HepG2 (cell line): ENCODE data around the gene F12. TPM values are rescaled to one million over a fixed set of nuclear protein-coding genes. Genes with fewer than 3 reads are reported as not detected.

Experiments
- ARNTL ChIP-seq: sonication (generic); formaldehyde crosslinking; IDR thresholded peaks from 2 replicates; pipeline ENCODE4 v1.4.0; 2020; ENCODE audit warnings: mild to moderate bottlenecking, missing genetic modification reagents
- CENPX ChIP-seq: sonication (generic); formaldehyde crosslinking; IDR thresholded peaks from 2 replicates; pipeline ENCODE4 v1.9.0; 2021; ENCODE audit warnings: mild to moderate bottlenecking, missing genetic modification reagents, moderate library complexity
- FOXA3 ChIP-seq: IDR thresholded peaks from 2 replicates; pipeline ENCODE4 v1.6.1; 2016; ENCODE audit warnings: missing genetic modification reagents, missing compliant biosample characterization
- GTF3A ChIP-seq: sonication (generic); formaldehyde crosslinking; conservative IDR thresholded peaks from 2 replicates; pipeline ENCODE4 v1.4.0; 2020; ENCODE audit warnings: mild to moderate bottlenecking, missing genetic modification reagents
- JARID2 ChIP-seq: sonication (generic); formaldehyde crosslinking; IDR thresholded peaks from 2 replicates; pipeline ENCODE4 v1.8.1; 2023; ENCODE audit warnings: missing genetic modification reagents, inconsistent platforms; ENCODE audit not compliant: insufficient replicate concordance
- KDM4B ChIP-seq: sonication (generic); formaldehyde crosslinking; IDR thresholded peaks from 2 replicates; pipeline ENCODE4 v1.4.0; 2020; ENCODE audit warnings: missing genetic modification reagents
- KLF6 ChIP-seq: IDR thresholded peaks from 2 replicates; pipeline ENCODE4 v1.8.0; 2016; ENCODE audit warnings: missing biosample characterization, missing genetic modification reagents
- PRPF4 ChIP-seq: fragments of 200-400 bp; formaldehyde crosslinking; IDR thresholded peaks from 2 replicates; pipeline ENCODE4 v1.6.1; 2016; ENCODE audit warnings: low read length, low read depth; ENCODE audit not compliant: poor library complexity, severe bottlenecking
- SMARCC2 ChIP-seq: fragments of 450-650 bp; IDR thresholded peaks from 2 replicates; pipeline ENCODE4 v1.6.1; 2017; ENCODE audit warnings: antibody characterized with exemption, mild to moderate bottlenecking
- XRCC5 ChIP-seq: fragments of 200-400 bp; formaldehyde crosslinking; optimal IDR thresholded peaks from 2 replicates; pipeline ENCODE3; 2017; ENCODE audit warnings: mild to moderate bottlenecking, low read length
- ZNF180 ChIP-seq: sonication (generic); formaldehyde crosslinking; IDR thresholded peaks from 2 replicates; pipeline ENCODE4 v1.4.0; 2020; ENCODE audit warnings: low read depth, missing genetic modification reagents, borderline replicate concordance
- ZNF230 ChIP-seq: sonication (generic); formaldehyde crosslinking; IDR thresholded peaks from 2 replicates; pipeline ENCODE4 v1.4.0; 2020; ENCODE audit warnings: mild to moderate bottlenecking, missing genetic modification reagents
- ZNF251 ChIP-seq: sonication (generic); formaldehyde crosslinking; IDR thresholded peaks from 2 replicates; pipeline ENCODE4 v1.9.0; 2021; ENCODE audit warnings: mild to moderate bottlenecking, missing genetic modification reagents
- ZNF563 ChIP-seq: sonication (generic); formaldehyde crosslinking; IDR thresholded peaks from 2 replicates; pipeline ENCODE4 v1.8.0; 2022; ENCODE audit warnings: mild to moderate bottlenecking, moderate library complexity, missing genetic modification reagents
- ZNF577 ChIP-seq: sonication (generic); formaldehyde crosslinking; IDR thresholded peaks from 2 replicates; pipeline ENCODE4 v1.4.0; 2020; ENCODE audit warnings: mild to moderate bottlenecking, low read depth, missing genetic modification reagents, borderline replicate concordance
- ZNF709 ChIP-seq: sonication (generic); formaldehyde crosslinking; IDR thresholded peaks from 2 replicates; pipeline ENCODE4 v1.5.0; 2020; ENCODE audit warnings: mild to moderate bottlenecking, missing genetic modification reagents
- ZNF777 ChIP-seq: sonication (generic); formaldehyde crosslinking; IDR thresholded peaks from 2 replicates; pipeline ENCODE4 v1.4.0; 2020; ENCODE audit warnings: missing genetic modification reagents
- ZNF83 ChIP-seq: sonication (generic); formaldehyde crosslinking; IDR thresholded peaks from 2 replicates; pipeline ENCODE4 v1.4.0; 2020; ENCODE audit warnings: missing genetic modification reagents, mild to moderate bottlenecking, borderline replicate concordance
- polyA plus RNA-seq, 8 experiments: library from polyadenylated mRNA; depleted of rRNA in 3 of 8; stranded (reverse) in 7 of 8; unstranded in 1 of 8; fragments of >200 nt; fragmentation: Illumina TruSeq in 4 of 8; extraction: Trizol in 4 of 8; gene quantifications; 2 replicates each; pipeline versions ENCODE4 v1.2.1 to v1.2.3, GENCODE V29; 2011 to 2016; ENCODE audit warnings: low read depth in 4 of 8, missing spikeins in 1 of 8, mixed read lengths in 1 of 8; ENCODE audit not compliant: insufficient read depth in 1 of 8
- total RNA-seq, 5 experiments: library from RNA; depleted of rRNA; stranded (reverse); fragments of >200 nt; fragmentation: Illumina TruSeq; extraction: Trizol; gene quantifications; 2 replicates each; pipeline ENCODE4 v1.2.3, GENCODE V29; 2016; ENCODE audit warnings: low read depth in 1 of 5
- TF ChIP-seq, protein P1 (sequence below): sonication (generic); formaldehyde crosslinking; IDR thresholded peaks from 2 replicates; pipeline ENCODE4 v1.4.0; 2020; ENCODE audit warnings: mild to moderate bottlenecking, low read depth, missing genetic modification reagents
- TF ChIP-seq, protein P2 (sequence below): IDR thresholded peaks from 2 replicates; pipeline ENCODE4 v1.6.1; 2016; ENCODE audit warnings: control low read depth
- TF ChIP-seq, protein P3 (sequence below): IDR thresholded peaks from 2 replicates; pipeline ENCODE4 v1.6.1; 2018; ENCODE audit warnings: missing genetic modification reagents, mild to moderate bottlenecking, missing compliant biosample characterization
- TF ChIP-seq, protein P4 (sequence below): sonication (generic); formaldehyde crosslinking; IDR thresholded peaks from 2 replicates; pipeline ENCODE4 v1.5.1; 2020; ENCODE audit warnings: missing genetic modification reagents, mild to moderate bottlenecking, borderline replicate concordance
- TF ChIP-seq, protein P5 (sequence below): sonication (generic); formaldehyde crosslinking; IDR thresholded peaks from 2 replicates; pipeline ENCODE4 v1.8.1; 2023; ENCODE audit warnings: mild to moderate bottlenecking, missing genetic modification reagents

F12 gene
- total and polyA plus RNA-seq, 2 of the 13 experiments (the other 11 are each of a cell fraction or from before 2014, with no cell fraction given) = 2.5 to 3.0 TPM

DNA sequence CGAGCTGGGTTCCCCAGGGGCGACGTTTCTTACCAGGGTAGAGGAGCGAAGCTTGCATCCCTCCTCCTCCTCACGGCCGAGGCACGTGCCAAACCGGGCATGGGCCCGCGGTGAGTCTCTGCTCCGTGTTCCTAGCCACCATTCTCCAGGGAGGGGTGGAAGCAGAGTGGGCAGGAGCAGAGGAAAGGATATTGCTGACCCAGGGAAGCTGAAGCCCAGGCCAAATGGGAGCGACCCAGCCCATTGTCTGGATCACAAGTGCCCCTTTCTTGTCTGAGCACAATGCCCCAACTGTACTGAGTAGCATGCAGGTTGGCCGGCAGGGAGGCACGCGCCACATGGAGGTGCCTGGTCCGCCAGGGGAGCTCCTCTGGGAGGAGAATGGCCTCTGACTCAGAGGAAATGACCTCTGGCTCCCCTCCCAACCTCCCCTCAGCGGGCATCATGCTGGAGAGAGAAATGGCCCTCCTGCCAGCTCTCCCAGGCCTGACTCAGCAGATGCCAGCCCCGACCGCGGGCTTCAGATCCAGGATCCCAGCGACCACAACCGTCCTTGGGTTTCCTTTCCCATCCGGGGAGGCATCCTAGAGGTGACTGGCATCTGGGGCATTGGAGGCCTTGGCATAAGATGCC, 38.4 kb upstream of the F12 start (continued):
- TF ChIP-seq ZNF777 (CRISPR knock-in tag) (no peak; the same call in 1 of the 2 replicates), ZNF180 (CRISPR knock-in tag) (no peak), ARNTL (CRISPR knock-in tag) (0 out of 2 replicates have a peak, but pooled peaks have one; percentile 40), GTF3A (no peak), ZNF577 (no peak), FOXA3 (CRISPR knock-in tag) (peak; percentile 57; the same call in 1 of the 2 replicates), SMARCC2 (no peak), JARID2 (CRISPR knock-in tag) (no peak), CENPX (no peak), ZNF563 (CRISPR knock-in tag) (peak; percentile 54; the same call in 1 of the 2 replicates), ZNF251 (CRISPR knock-in tag) (no peak), ZNF230 (CRISPR knock-in tag) (no peak), ZNF83 (CRISPR knock-in tag) (no peak), XRCC5 (peak; percentile 60), PRPF4 (no peak), ZNF709 (0 out of 2 replicates have a peak, but pooled peaks have one; percentile 24), KDM4B (no peak), KLF6 (no peak; the same call in 1 of the 2 replicates)
- TF ChIP-seq, protein P1, sequence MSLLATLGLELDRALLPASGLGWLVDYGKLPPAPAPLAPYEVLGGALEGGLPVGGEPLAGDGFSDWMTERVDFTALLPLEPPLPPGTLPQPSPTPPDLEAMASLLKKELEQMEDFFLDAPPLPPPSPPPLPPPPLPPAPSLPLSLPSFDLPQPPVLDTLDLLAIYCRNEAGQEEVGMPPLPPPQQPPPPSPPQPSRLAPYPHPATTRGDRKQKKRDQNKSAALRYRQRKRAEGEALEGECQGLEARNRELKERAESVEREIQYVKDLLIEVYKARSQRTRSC = 0 out of 2 replicates have a peak, but pooled peaks have one; percentile 35
- TF ChIP-seq, protein P2, sequence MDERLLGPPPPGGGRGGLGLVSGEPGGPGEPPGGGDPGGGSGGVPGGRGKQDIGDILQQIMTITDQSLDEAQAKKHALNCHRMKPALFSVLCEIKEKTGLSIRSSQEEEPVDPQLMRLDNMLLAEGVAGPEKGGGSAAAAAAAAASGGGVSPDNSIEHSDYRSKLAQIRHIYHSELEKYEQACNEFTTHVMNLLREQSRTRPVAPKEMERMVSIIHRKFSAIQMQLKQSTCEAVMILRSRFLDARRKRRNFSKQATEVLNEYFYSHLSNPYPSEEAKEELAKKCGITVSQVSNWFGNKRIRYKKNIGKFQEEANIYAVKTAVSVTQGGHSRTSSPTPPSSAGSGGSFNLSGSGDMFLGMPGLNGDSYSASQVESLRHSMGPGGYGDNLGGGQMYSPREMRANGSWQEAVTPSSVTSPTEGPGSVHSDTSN (CRISPR knock-in tag) = no peak
- TF ChIP-seq, protein P3, sequence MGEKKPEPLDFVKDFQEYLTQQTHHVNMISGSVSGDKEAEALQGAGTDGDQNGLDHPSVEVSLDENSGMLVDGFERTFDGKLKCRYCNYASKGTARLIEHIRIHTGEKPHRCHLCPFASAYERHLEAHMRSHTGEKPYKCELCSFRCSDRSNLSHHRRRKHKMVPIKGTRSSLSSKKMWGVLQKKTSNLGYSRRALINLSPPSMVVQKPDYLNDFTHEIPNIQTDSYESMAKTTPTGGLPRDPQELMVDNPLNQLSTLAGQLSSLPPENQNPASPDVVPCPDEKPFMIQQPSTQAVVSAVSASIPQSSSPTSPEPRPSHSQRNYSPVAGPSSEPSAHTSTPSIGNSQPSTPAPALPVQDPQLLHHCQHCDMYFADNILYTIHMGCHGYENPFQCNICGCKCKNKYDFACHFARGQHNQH (CRISPR knock-in tag) = peak; percentile 63; the same call in 1 of the 2 replicates
- TF ChIP-seq, protein P4, sequence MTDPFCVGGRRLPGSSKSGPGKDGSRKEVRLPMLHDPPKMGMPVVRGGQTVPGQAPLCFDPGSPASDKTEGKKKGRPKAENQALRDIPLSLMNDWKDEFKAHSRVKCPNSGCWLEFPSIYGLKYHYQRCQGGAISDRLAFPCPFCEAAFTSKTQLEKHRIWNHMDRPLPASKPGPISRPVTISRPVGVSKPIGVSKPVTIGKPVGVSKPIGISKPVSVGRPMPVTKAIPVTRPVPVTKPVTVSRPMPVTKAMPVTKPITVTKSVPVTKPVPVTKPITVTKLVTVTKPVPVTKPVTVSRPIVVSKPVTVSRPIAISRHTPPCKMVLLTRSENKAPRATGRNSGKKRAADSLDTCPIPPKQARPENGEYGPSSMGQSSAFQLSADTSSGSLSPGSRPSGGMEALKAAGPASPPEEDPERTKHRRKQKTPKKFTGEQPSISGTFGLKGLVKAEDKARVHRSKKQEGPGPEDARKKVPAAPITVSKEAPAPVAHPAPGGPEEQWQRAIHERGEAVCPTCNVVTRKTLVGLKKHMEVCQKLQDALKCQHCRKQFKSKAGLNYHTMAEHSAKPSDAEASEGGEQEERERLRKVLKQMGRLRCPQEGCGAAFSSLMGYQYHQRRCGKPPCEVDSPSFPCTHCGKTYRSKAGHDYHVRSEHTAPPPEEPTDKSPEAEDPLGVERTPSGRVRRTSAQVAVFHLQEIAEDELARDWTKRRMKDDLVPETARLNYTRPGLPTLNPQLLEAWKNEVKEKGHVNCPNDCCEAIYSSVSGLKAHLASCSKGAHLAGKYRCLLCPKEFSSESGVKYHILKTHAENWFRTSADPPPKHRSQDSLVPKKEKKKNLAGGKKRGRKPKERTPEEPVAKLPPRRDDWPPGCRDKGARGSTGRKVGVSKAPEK (CRISPR knock-in tag) = no peak
- TF ChIP-seq, protein P5, sequence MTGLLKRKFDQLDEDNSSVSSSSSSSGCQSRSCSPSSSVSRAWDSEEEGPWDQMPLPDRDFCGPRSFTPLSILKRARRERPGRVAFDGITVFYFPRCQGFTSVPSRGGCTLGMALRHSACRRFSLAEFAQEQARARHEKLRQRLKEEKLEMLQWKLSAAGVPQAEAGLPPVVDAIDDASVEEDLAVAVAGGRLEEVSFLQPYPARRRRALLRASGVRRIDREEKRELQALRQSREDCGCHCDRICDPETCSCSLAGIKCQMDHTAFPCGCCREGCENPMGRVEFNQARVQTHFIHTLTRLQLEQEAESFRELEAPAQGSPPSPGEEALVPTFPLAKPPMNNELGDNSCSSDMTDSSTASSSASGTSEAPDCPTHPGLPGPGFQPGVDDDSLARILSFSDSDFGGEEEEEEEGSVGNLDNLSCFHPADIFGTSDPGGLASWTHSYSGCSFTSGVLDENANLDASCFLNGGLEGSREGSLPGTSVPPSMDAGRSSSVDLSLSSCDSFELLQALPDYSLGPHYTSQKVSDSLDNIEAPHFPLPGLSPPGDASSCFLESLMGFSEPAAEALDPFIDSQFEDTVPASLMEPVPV (CRISPR knock-in tag) = no peak; the same call in 1 of the 2 replicates
